Measurements from ENCODE around the gene ARHGAP18.

ARHGAP18 gene

DNA sequence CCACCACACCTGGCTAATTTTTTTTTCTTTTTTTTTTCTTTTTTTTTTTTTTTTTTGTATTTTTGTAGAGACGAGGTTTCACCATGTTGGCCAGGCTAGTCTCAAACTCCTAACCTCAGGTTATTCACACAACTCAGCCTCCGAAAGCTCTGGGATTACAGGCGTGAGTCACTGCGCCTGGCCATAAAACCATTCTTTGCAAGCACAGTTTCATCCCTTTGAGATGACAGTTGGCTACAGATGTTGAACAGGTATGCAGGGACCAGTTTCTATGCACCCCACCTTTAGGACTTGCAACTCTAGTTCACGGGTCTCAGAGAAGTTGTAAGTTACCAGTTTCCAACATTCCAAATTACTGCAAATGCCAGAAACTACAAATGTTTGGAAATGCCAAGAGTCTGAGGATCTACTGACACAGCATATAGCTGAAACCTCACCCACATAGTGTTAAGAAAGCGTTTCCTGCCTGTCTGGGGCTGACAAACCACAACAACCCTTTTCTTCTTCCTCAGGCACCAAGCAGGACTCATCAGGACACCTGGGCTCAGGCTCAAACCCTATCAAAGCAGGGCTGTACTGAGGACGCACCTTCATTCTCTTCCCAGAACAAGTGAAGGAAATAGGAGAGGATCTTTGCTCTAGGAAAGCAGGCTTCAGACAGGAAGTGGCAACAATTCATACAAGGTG lies 22.9 kb downstream of the ARHGAP18 start:
- DNase-seq = peak; percentile 36 to 38

GRCh38 chr6:129685662-129686031 lies 24.3 kb downstream of the ARHGAP18 start:
- DNase-seq = no peak

GRCh38 chr6:129684903-129685661 lies 24.9 kb downstream of the ARHGAP18 start:
- DNase-seq = no peak

DNA sequence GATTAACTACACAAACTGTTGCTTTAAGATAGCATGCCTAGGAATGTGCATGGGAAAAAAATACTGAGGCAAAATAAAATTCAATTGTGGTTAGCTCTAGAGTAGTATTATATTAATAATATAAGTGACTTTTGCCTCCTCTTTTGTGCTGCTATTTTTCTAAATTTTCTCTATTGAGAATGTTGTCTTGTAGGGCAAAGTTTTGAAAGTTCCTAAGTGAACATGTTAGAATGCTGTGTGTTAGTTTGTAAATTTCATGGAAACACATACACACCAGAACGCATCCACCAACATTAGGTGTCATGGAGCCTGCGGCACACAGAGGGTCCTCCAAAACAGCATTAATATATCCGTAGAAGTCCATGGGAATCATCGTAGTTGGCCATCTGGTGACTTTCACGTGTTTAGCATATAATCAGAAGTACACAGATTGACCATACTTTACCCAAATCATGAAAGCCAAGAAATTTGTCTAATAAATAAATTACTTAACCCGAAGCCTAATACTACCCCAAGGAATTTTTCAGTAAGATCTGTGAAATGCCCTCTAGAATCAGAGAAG lies 25.6 kb downstream of the ARHGAP18 start:
- no peak for DNase-seq

DNA sequence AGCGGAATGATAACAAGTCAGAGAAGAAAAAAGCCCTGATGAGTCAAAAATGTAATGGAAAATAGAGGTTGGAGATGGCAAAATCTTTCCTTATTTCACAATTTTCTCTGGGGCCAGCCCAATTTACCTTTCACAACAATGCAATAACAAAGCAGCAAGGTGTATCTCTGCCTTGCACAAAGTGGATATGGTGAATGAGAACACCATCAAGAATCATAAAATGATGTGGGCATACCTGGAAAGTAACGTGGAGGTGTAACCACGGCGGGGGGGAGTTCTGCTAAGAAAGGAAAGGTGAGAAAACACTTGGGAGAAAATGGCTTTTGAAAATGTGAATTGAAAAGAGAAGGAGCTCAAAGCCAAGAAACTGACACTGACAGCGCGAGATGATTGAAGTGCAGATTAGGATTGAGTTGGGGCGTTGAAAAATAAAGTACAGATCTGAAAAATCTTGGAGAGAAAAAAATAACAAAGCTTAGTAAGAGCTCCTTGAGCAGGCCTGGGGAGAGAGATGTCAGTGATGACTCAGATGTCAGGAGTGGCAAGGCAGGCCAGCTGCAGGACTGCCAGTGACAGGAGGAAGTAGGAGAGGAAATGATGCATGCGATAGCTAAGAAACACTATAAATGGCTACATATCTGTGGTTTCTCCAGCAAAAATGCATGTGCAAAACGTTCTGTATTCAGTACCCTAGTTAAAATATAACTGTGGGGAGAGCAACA lies 26.2 kb downstream of the ARHGAP18 start:
- peak; percentile 61 to 70 for DNase-seq

DNA sequence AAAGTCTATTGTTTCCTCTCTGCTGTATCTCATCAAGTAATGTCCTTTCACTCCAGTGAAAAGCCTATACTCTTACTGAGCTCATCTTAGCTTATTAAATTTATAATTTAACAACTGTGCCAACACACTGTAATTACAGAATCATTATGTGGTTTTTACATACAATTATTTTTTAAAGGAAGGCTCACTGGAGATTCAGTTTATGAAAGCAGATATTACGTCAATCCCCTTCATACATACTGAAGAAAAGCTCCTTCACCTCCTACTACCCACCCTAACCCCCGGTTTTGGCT lies 28.1 kb downstream of the ARHGAP18 start:
- no peak for DNase-seq

DNA sequence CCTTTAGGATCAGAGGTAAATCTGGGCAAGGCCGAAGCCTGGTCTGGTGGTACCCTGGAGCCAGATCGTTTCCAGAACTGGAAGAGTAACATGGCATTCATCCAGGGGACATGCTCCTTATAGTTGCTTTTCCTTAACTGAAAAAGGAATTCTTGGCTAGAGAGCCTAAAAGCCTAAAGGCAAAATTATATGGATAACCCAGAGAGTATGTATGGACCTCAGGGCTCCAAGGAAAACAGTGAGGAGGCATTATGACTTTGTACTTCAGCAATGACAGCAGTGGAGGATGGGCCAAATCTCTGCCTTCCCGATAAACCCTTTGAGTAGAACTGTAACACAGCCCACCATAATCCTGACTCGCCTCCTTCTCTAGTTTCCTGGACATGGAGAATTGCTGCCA lies 29.3 kb downstream of the ARHGAP18 start:
- DNase-seq = no peak

DNA sequence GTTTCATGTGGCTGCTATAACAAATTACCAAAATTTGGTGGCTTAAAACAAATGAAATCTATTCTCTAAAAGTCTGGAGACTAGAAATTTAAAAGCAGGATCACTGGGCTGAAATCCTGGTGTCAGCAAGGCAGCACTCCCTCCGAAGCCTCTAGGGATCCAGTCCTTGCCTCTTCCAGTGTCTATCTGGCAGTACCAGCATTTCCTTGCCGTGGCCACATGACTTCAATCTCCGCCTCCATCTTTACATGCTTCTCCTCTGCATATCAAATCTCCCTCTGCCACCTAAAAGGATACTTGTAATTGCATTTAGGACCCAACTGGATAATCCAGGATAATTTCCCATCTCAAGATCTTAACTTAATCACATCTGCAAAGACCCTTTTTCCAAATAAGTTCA lies 30.2 kb downstream of the ARHGAP18 start:
- no peak for DNase-seq

DNA sequence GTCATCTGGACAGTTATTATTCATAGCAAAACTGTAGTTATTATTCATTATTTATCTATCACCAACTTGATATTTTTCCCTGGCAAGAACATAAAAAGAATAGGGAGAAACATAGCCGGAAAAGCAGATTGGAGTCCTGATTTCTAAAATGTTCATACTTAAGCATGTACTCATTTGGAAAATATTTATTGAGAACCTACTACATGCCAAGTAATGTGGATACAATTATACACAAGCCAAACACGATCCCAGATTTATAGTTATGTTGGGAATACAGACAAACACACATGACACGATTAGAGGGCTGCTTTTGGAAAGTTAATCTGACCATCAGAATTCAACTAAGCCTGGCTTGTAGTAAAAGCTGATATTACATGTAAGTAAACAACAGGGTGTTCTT lies 30.7 kb downstream of the ARHGAP18 start:
- no peak for DNase-seq

DNA sequence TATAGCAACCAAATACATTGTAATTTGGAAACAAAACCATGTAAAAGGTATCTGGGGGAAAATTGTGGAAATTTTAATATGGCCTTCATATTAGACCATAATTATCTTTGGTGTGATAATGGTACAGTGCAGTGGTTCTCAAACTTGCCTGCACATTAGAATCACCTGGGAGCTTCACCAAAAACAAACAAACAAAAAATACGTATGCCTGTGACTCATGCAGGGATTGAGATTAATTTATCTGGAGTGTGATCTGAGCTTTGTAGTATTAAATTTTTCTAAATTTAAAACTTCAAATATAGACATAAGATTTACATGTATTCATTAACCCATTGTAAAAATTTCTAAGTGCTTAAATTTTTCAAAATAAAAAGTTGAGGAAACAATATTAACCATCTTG lies 31.5 kb downstream of the ARHGAP18 start:
- DNase-seq = no peak

DNA sequence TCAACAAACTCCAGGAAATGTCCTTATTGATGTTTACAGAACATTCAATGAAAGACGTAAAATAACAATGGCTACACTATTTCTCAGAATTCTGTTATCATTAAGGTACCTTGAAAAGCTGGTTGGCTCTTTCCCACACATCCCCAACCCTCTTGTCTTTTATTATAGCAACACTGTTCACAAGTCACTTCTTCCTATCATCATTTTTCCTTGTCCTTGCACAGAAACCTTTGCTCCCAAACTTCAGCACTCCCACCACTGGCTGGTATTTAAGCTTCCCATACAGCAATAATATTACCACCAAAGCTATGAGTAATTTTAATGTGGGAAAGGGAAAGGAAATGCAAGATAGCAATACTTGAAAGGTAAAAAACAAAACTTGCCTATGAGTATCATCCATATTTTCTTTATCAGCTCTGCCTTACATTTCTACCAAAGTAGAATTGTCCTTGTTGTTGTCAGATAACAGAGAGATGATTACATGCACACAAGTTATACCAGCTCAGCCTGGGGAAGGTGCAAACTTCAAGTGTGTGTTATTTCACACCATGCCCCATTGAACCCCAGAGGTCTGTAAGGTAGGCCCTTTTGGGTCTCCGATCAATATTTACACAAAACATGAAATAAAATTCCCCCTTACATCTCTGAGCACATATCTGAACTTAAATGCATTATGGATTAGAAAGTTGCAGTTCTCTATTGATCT lies 32.2 kb downstream of the ARHGAP18 start:
- no peak for DNase-seq

- no peak for DNase-seq
Observed at GRCh38 chr6:129675669-129676472, 34.1 kb downstream of the ARHGAP18 start.

GRCh38 chr6:129673748-129674147 lies 36.2 kb downstream of the ARHGAP18 start:
- DNase-seq = no peak

GRCh38 chr6:129672881-129673631 lies 36.9 kb downstream of the ARHGAP18 start:
- peak; percentile 15 to 23 for DNase-seq

GRCh38 chr6:129672341-129672682 lies 37.7 kb downstream of the ARHGAP18 start:
- no peak for DNase-seq

DNA sequence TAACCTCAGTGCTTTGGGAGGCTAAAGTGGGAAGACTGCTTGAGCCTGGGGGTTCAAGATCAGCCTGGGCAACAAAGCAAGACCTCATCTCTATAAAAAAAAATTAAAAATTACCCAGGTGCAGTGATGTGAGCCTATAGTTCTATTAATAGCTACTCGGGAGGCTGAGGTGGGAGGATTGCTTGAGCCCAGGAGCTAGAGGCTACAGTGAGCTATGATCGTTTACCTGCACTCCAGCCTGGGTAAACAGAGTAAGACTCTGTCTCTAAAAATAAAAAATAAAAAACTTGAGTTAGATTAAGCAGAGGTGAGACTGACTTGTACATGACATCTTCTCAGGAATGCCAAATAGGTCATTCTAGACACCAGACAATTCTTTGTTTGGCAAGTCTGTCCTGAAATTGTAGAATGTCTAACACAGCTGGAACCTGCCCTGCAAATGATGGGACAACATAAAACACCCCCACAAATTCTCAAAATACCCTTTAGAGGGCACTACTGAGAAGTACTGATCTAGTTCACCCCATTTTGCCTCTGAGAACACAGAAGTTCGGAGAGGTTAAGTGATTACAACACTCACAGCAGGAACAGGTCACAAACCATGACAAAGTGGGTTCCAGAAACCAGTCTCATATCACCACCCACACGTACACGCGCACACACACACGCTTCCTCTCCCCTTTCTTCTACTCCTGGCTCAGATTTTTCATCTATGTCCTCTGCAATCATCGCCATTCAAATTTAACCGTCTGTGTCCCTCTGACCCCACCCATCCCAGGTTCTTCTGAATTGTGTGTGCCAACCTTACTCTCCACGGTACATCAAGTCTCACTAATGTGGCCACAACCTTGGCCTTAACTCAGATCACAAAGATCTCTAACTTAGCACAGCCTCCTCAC lies 38.3 kb downstream of the ARHGAP18 start:
- DNase-seq = peak; percentile 74 to 77

- no peak for DNase-seq
Observed at GRCh38 chr6:129670634-129671033, 39.3 kb downstream of the ARHGAP18 start.

DNA sequence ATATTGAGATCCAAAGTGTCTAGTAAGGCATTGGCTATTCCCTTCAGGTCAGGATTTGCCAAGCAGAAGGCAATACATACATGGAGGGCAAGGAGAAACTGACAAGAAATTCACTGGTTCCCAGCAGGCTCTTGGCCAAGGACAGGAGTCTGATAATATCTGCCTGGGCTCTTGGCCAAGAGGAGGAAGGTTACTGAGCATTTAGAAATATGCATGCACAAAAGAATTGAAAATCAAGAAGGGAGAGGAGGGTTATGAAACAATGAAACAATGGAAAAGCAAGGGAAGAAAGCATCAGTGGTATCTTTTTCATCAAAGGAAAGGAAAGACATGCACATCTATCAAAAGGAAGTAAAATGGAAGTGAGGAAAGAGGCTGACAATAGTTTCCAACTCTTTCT lies 42.4 kb downstream of the ARHGAP18 start:
- DNase-seq = no peak

DNA sequence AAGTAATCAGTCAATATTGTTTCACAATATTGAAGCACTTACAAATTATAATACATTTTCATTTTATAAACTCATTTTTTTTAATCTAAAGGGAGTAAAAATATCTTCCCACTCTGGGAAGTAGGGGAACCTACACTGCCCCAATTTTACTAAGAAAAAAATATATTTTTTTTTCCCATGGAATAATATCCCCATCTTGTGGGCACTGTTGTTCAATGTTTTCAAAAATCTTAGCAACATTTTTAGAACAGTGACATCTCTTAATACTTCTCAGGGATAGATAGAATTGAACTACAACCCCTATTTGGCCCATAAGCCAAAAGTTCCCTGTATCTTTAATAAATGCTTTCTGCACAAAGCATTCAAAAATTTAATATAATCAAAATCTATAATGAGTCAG lies 42.9 kb downstream of the ARHGAP18 start:
- no peak for DNase-seq

GRCh38 chr6:129665555-129665954 lies 44.4 kb downstream of the ARHGAP18 start:
- DNase-seq = no peak

GRCh38 chr6:129663531-129663930 lies 46.4 kb downstream of the ARHGAP18 start:
- no peak for DNase-seq

Measured in activated CD4-positive, alpha-beta T cell treated with anti-CD3 and anti-CD28 coated beads for 4 hours (primary cell).